HEK293T (cell line): ENCODE data around the gene PTPRO.

Source experiments
- SP1 ChIP-seq: fragments of 450-650 bp; IDR thresholded peaks from 2 replicates; pipeline ENCODE4 v1.6.1; 2017
- SUZ12 ChIP-seq: fragments of 450-650 bp; IDR thresholded peaks from 2 replicates; pipeline ENCODE4 v1.6.1; 2016; ENCODE audit warnings: mild to moderate bottlenecking

DNA sequence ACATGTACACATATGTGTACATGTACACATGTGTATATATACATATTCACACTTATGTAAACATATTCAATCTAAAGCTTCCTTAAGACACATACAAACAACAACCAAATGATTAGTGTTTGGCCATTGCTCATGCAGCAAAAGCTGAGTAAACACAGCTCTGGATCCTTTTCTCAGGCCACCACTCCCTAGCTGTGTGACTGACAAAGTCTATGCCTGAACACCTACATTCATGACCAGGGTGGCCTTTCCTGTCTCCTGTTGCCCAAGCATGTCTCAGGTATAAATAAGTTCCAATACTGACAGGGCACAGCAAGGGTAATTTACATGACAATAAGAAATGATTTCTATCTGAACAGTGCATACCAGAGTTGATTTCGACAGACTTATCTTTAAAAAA is 1.4 kb upstream of the PTPRO start:
- TF ChIP-seq SUZ12 (no peak), SP1 (no peak)
